Urinary bladder (tissue), 4 donors: ENCODE results near the gene PSME3. TPM values are rescaled to one million over a fixed set of nuclear protein-coding genes. Genes with fewer than 3 reads are reported as not detected.

Experiments
- DNase-seq: peaks from one replicate; pipeline ENCODE4 v3.0.0-alpha.2; 2015; ENCODE audit errors: extremely low spot score
- H3K27ac ChIP-seq: one replicate; pipeline ENCODE4 v1.5.1; 2013; ENCODE audit warnings: low read depth, mild to moderate bottlenecking, moderate library complexity
- H3K36me3 ChIP-seq: one replicate; pipeline ENCODE4 v1.6.1; 2013; ENCODE audit warnings: mild to moderate bottlenecking, moderate library complexity; ENCODE audit not compliant: insufficient read depth
- H3K4me1 ChIP-seq: one replicate; pipeline ENCODE4 v1.6.1; 2013; ENCODE audit warnings: mild to moderate bottlenecking, moderate library complexity; ENCODE audit not compliant: insufficient read depth
- H3K4me3 ChIP-seq: one replicate; pipeline ENCODE4 v1.5.1; 2013; ENCODE audit warnings: low read depth, low read length
- WGBS: extraction: QIAGEN DNeasy Blood & Tissue Kit; methylation state at CpG from one replicate; pipeline ENCODE4 v1.1.7; 2013; 5-methylcytosine and 5-hydroxymethylcytosine counted together
- polyA plus RNA-seq: library from polyadenylated mRNA; stranded (reverse); fragments of 200-250 nt; gene quantifications from one replicate; pipeline ENCODE4 v1.2.3, GENCODE V29; 2013
- total RNA-seq: library from RNA; depleted of rRNA; stranded (reverse); fragments of >200 nt; gene quantifications from one replicate; pipeline ENCODE4 v1.2.3, GENCODE V29; 2014
- donor health status: healthy with polysubstance abuse.
- donor health status: healthy.

PSME3 gene, protein sequence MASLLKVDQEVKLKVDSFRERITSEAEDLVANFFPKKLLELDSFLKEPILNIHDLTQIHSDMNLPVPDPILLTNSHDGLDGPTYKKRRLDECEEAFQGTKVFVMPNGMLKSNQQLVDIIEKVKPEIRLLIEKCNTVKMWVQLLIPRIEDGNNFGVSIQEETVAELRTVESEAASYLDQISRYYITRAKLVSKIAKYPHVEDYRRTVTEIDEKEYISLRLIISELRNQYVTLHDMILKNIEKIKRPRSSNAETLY
- total RNA-seq, result 31.1 TPM
- 79.7 TPM for polyA plus RNA-seq

DNA sequence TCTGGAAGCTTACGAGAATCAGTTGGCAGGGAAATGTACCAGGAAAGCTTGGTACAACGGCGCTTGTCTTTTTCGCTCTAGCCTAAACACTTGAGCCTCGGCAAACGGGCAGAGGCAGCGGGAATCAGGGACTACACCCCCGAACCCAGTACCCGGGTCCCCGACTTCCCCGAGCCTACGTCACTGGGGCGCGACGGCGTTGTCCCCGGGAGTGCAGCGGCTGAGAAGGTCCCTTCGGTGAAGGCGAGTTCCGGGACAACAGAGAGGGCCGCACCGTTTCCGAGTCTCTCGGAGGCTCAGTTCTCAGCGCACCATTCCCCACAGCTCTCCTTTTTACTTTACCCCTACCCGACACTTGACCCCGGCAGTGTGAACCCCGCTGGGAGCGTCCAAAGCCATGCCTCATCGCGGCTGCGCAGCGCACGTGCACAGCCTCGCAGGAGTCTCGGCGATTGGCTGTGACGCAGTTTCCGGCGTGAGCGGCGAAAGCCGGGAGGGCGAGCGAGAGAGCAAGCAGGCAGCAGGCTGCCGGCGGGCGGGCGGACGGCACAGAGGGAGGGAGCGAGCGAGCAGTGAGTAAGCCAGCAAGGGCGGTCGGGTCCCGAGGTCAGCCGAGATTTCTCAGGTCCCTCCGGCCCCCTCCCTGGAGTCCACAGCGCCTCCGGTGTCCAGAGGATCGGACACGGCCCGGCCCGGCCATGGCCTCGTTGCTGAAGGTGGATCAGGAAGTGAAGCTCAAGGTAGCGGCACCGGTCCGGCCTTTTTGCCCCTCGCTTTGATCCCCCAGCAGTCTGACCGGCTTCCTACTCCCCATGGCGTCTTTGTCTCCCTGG lies at the start of gene PSME3:
Gene PSME3 (plus strand): TSS at position 464 of the 833 bp plus-strand sequence. CDS start 235 bp downstream, at position 699.
- peak within 1 kb of the TSS; percentile 43 for H3K27ac ChIP-seq
- H3K36me3 ChIP-seq, result no peaks in the 10 kb centered on the region
- DNase-seq, result peak; percentile 81
- peak within 1 kb of the TSS; percentile 68 for H3K4me3 ChIP-seq
- no peaks in the 10 kb centered on the region for H3K4me1 ChIP-seq
- WGBS, result under 1% methylated on average over 71 of the region's 71 CpGs

GRCh38 chr17:42783791-42784138 lies 49.4 kb upstream of the PSME3 start:
- no peak for DNase-seq
- Histone ChIP-seq H3K27ac (no peak overlapping the region), H3K4me3 (no peak overlapping the region), H3K4me1 (peaks cover 2% of the 10 kb centered on the region), H3K36me3 (no peaks in the 10 kb centered on the region)
- WGBS, result 11% methylated on average over 22 of the region's 22 CpGs

- no peaks in the 10 kb centered on the region for H3K36me3 ChIP-seq
- DNase-seq, result no peak
- no peak overlapping the region for H3K4me3 ChIP-seq
- 17% methylated on average over 25 of the region's 25 CpGs for WGBS
- peaks cover 2% of the 10 kb centered on the region for H3K4me1 ChIP-seq
- no peak overlapping the region for H3K27ac ChIP-seq
Observed at GRCh38 chr17:42784409-42784808, 48.8 kb upstream of the PSME3 start.

DNA sequence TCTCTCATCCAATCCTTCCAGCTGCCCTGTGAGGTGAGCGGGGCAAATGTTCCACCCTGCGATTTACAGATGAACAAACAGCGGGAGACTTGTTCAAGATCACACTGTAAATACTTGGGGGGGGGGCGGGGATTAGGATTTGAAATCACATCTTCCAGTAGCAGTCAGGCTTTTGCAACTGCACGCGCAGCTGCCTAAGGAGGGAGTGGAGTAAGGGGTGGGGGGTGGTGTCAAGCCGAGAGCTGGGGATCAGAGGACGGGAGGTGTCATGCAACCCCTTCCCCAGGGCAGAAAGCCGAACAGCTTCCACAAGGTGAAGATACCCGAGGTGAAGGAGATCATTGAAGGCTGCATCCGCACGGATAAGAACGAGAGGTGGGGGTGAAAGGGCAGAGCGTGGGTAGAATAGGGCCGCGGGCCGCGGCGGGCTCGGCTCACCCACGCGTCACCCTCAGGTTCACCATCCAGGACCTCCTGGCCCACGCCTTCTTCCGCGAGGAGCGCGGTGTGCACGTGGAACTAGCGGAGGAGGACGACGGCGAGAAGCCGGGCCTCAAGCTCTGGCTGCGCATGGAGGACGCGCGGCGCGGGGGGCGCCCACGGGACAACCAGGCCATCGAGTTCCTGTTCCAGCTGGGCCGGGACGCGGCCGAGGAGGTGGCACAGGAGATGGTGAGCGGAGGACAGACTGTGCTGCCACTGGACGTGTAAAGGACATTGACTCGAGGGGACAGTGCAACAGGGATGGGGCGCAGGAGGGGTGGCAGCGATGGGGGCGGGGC lies 48.2 kb upstream of the PSME3 start:
- WGBS, result 10% methylated on average over 52 of the region's 52 CpGs
- Histone ChIP-seq H3K27ac (no peak overlapping the region), H3K4me1 (peaks cover 2% of the 10 kb centered on the region), H3K4me3 (no peak overlapping the region), H3K36me3 (no peaks in the 10 kb centered on the region)
- DNase-seq, result no peak

- H3K4me3 ChIP-seq, result no peak overlapping the region
- 80% methylated on average over 11 of the region's 11 CpGs for WGBS
- DNase-seq, result no peak
- H3K36me3 ChIP-seq, result no peaks in the 10 kb centered on the region
- no peaks in the 10 kb centered on the region for H3K4me1 ChIP-seq
- no peak overlapping the region for H3K27ac ChIP-seq
Observed at GRCh38 chr17:42787266-42787665, 45.9 kb upstream of the PSME3 start.

DNA sequence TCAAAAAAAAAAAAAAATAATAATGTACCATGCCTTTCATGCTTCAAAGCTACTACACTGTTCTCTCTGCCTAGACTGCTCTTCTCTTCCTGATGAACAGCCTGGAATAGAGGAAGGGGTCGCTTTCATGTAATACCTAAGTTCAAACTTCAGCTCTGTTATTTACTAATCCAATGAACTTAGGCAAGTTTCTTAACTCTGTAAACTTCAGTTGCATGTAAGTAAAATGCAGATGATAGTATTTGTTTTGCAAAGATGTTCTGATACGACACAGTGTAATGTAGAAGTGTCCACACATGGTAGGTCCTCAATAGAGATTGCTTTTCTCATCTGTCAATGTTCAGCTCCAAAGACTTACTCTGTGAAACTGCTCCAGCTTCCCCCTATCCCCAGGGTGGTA lies 41.2 kb upstream of the PSME3 start:
- Histone ChIP-seq H3K4me3 (no peak overlapping the region), H3K36me3 (no peaks in the 10 kb centered on the region), H3K4me1 (no peaks in the 10 kb centered on the region), H3K27ac (no peak overlapping the region)
- WGBS, result 71% methylated on average over 2 of the region's 2 CpGs
- no peak for DNase-seq

DNA sequence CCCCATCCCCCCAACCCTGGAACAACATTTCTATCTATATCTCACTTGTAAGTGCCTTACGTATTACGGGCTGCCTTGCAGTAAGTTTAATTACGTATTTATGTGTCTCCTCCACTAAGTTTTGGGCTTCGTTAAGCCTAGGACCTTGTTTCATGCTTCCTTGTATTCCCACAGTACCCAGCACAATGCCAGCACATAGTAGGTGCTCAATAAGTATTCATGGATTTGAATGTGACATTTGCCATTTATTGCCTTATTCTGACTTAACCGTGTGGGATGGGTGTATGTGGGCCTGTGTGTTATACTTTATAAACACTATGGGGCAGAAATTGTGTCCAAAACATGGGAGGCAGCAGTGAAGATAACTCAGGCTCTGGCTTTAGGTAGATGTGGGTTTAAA lies 40.7 kb upstream of the PSME3 start:
- no peaks in the 10 kb centered on the region for H3K36me3 ChIP-seq
- DNase-seq, result no peak
- H3K4me1 ChIP-seq, result no peaks in the 10 kb centered on the region
- no peak overlapping the region for H3K27ac ChIP-seq
- no peak overlapping the region for H3K4me3 ChIP-seq
- WGBS, result 65% methylated on average over 5 of the region's 5 CpGs

- H3K4me1 ChIP-seq, result no peaks in the 10 kb centered on the region
- H3K36me3 ChIP-seq, result no peaks in the 10 kb centered on the region
- no peak overlapping the region for H3K27ac ChIP-seq
- WGBS, result 72% methylated on average over 4 of the region's 4 CpGs
- H3K4me3 ChIP-seq, result no peak overlapping the region
- DNase-seq, result no peak
Observed at GRCh38 chr17:42795061-42795460, 38.1 kb upstream of the PSME3 start.

- WGBS, result 82% methylated on average over 10 of the region's 10 CpGs
- no peak overlapping the region for H3K4me3 ChIP-seq
- no peaks in the 10 kb centered on the region for H3K4me1 ChIP-seq
- H3K36me3 ChIP-seq, result no peaks in the 10 kb centered on the region
- no peak for DNase-seq
- no peak overlapping the region for H3K27ac ChIP-seq
Observed at GRCh38 chr17:42795465-42795864, 37.7 kb upstream of the PSME3 start.

DNA sequence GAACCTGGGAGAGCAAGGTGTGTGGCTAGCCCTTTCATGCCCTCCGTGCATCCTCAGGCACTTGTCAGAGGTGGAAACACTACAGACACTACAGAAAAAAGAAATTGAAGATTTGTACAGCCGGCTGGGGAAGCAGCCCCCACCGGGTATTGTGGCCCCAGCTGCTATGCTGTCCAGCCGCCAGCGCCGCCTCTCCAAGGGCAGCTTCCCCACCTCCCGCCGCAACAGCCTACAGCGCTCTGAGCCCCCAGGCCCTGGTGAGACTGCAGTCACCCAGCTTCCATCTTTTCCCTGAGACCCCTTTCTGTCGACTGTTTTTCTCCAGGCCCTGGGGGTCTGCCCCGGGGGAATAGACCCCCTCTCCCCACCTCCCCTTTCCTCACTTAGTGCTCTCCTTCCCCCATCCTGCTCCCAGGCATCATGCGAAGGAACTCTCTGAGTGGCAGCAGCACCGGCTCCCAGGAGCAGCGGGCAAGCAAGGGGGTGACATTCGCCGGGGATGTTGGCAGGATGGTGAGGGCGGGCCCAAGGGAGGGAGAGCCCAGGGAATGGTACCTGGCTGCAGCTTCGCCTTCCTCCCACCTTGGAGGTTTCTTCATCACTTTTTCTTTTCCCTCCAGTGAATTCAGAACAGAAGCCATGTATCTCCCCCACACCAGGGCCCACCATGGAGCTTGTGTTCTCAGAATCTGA lies 37.0 kb upstream of the PSME3 start:
- 94% methylated on average over 18 of the region's 18 CpGs for WGBS

GRCh38 chr17:42797067-42798007 lies 35.9 kb upstream of the PSME3 start:
- Histone ChIP-seq H3K27ac (no peak overlapping the region), H3K4me3 (peak overlapping the region; percentile 83), H3K4me1 (no peaks in the 10 kb centered on the region), H3K36me3 (no peaks in the 10 kb centered on the region)
- WGBS, result 78% methylated on average over 10 of the region's 10 CpGs
- no peak for DNase-seq

More for the DNA sequence above, 37.0 kb upstream of the PSME3 start:
- no peak overlapping the region for H3K27ac ChIP-seq
- H3K36me3 ChIP-seq, result no peaks in the 10 kb centered on the region
- no peak overlapping the region for H3K4me3 ChIP-seq
- DNase-seq, result no peak
- no peaks in the 10 kb centered on the region for H3K4me1 ChIP-seq

GRCh38 chr17:42798011-42798382 lies 35.2 kb upstream of the PSME3 start:
- Histone ChIP-seq H3K4me3 (peak overlapping the region; percentile 83), H3K4me1 (no peaks in the 10 kb centered on the region), H3K27ac (no peak overlapping the region), H3K36me3 (no peaks in the 10 kb centered on the region)
- DNase-seq, result no peak
- whole genome bisulfite sequencing, result 18% methylated on average over 10 of the region's 10 CpGs
